ENCODE measurements around the gene MYO1E. TPM values are rescaled to one million over a fixed set of nuclear protein-coding genes. Genes with fewer than 3 reads are reported as not detected.

MYO1E gene
- total RNA-seq, 1 donor from 2014 or later: 29.9 TPM

DNA sequence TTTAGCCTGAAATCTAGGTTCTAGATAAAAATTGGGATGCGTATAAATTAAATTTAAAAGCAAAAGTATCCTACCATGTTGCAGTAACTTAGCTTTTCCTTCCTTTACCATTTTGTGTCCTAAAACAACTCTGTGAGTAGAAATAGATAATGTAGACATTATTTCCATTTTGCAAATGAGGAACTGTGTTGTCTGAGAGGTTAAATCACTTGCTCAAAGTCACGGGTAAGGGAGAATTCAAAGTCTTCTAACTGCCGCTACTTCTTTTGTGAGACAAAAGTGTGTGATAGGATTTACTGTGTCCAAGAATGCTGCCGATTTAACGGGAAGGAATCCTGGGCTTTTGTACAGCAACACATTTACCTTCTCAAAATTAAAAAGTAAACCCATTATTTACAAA lies 40.7 kb downstream of the MYO1E start:
- no peak for ATAC-seq (ENCODE audit: poor library complexity)
- intact Hi-C loops (cut with DNase I): no loop called here
- DNase-seq: no peak

DNA sequence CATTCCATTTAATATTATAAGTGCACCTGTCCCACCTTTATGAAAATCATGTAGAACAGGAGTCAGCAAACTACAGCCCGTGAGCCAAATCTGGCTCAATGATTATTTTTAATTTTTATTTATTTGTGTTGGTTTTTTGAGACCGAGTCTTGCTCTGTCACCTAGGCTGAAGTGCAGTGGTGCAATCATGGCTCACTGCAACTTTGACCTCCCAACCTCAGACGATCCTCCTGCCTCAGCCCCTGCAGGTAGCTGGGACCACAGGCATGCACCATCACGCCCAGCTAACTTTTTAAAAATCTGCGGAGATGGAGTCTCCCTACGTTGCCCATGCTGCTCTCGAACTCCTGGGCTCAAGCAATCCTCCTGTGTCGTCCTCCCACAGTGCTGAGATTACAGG lies 42.0 kb downstream of the MYO1E start:
- DNase-seq (no peak), ATAC-seq (ENCODE audit: poor library complexity) (no peak)
- intact Hi-C loops (cut with DNase I): no loop called here

- ATAC-seq (ENCODE audit: poor library complexity): no peak
- intact Hi-C loops (cut with DNase I): no loop called here
- no peak for DNase-seq
These were observed 42.9 kb downstream of the MYO1E start for GRCh38 chr15:59329570-59330350.

DNA sequence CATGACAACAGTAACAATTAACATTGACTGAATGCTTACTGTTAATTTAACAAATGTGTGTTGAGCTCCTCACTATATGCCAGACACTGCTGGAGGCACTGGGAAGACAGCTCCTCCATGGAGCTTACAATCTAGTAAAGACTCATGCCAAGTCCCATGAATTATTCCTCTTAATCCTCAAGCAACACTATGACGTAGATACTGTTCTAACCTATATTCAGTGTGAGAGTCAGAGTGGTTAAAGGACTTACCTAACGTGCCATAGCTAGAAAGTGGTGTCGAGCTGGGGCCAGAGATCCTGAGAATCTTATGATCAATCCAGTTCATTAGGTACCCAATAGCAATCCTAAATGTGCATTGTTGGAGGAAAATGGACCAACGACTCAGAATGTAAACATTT lies 43.6 kb downstream of the MYO1E start:
- DNase-seq (no peak), ATAC-seq (ENCODE audit: poor library complexity) (no peak)
- intact Hi-C loops (cut with DNase I): no loop called here

DNA sequence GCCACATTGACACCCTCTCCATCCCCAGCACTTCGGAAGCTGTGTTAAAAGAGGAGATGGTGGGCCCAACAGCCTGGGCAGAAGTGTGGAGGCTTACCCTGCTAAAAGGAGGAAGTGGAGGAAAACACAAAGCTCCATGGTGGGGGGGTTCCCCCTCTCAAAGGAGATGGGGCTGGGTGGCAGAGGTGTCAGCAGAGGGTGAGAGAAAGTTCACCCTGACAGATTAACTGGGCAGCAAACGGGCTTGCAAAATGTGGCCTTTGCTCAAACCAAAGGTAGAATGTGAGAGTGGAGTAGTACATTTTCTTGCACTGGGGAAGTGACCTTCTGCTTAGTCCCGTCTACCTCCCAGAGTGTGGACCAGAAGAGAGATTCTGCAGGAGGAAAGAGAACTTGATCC lies 44.7 kb downstream of the MYO1E start:
- intact Hi-C loops (cut with DNase I): no loop called here
- no peak for ATAC-seq (ENCODE audit: poor library complexity)
- no peak for DNase-seq

GRCh38 chr15:59326856-59327255 lies 45.8 kb downstream of the MYO1E start:
- no peak for ATAC-seq (ENCODE audit: poor library complexity)
- no peak for DNase-seq
- intact Hi-C loops (cut with DNase I): no loop called here

DNA sequence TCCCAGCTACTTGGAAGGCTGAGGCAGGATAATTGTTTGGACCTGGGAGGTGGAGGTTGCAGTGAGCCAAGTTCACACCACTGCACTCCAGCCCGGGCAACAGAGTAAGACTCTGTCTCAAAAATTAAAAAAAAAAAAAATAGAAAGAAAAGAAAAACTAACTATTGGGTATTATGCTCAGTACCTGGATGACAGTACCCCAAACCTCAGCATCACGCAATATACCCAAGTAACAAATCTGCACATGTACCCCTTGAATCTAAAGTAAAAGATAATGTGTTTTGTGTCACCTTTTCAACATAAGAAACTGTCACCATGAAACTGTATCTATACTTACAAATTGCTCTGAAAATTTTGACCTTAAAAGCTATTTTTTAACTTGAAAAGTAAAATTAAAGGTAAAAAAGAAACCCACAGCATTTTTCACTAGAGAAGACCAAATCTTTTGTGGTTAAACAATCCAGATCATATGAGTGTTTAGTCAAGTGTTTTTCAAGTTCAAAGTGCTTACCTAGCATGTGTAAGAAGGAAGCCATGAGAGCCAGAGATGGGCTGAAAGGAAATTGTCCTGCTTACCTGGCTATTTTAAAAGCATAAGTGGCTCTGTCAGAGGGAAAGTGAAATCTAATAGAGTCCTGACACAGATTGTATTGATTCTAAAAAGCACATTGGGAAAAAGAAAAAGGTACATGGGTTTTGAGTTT lies 50.5 kb downstream of the MYO1E start:
- DNase-seq: no peak
- intact Hi-C loops (cut with DNase I): no loop called here
- ATAC-seq (ENCODE audit: poor library complexity): no peak

GRCh38 chr15:59321000-59321689 lies 51.5 kb downstream of the MYO1E start:
- intact Hi-C loops (cut with DNase I): no loop called here
- DNase-seq: no peak
- ATAC-seq (ENCODE audit: poor library complexity): no peak

DNA sequence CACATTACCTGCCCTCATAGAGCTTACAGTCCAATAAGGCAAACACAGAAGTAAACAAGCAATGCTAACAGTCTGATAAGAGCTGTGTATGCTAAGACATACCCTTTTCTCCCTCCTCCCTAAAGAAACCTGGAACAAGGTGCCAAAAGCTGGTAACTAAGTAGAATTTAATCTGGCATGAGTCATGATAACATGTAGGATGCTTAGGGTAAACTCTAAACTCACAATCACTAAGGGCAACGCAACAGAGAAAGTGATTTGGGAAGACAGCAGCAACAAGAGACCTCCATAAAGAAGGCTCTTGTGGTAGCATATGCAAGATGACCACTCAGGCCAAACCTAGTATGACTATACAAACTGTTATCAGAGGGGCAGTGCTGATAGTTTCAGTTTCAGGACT lies 55.5 kb downstream of the MYO1E start:
- ATAC-seq (ENCODE audit: poor library complexity) (no peak), DNase-seq (no peak)
- intact Hi-C loops (cut with DNase I): no loop called here

- intact Hi-C loops (cut with DNase I): no loop called here
- ATAC-seq (ENCODE audit: poor library complexity) (peak; percentile 65), DNase-seq (no peak)
These were observed 56.7 kb downstream of the MYO1E start for GRCh38 chr15:59315914-59316451.

DNA sequence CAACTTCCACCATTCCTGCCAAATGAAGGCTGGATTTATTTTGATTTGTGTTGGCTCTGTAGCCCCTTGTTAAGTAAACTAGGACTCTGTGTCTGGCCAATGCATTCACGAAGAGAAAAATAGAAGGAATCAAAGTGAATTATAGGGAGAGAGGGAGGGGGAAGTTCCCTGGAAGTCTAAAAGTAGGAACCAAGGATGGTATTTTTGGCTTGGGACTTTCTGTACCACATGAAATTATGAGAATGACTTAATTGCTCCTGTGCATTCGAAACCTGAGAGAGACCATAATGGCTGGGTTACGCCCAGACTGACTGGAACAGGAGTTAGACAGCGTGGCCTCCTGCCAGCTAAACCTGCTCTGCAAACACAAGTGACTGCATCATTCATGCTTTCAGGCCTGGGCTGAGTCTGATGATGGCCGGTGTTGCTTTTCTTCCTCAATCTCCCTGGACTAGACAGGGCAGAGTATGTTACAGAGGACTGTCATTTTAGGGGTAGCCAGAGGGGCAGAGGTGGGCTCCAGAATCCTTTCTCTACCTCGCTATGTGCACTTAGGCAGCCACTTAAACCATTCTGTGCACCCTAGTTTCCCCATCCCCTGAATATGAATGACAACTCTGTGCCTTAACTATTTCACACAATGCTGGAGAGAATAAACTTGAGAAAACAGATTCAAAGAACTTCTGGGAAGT lies 58.9 kb downstream of the MYO1E start:
- DNase-seq: peak; percentile 78
- peak; percentile 81 for ATAC-seq (ENCODE audit: poor library complexity)
- intact Hi-C loops (cut with DNase I): no loop called here

DNA sequence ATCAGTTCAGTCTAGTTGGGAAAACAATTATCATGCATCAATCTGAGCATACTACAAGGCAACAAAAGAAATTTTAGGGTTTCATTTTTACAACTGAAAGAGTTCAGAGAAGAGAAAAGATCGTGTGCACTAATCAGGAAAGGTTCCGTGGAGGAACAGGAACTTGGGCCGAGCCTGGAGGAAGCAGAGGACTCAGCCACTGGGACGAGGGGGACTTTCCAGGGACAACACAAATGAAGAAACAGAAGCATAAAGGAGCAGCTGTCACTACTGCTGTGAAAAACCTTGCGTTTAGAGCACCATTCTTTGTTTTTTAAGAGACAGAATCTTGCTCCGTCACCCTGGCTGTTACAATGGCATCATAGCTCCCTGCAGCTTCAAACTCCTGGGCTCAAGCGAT lies 60.5 kb downstream of the MYO1E start:
- no peak for ATAC-seq (ENCODE audit: poor library complexity)
- intact Hi-C loops (cut with DNase I): no loop called here
- DNase-seq: no peak

DNA sequence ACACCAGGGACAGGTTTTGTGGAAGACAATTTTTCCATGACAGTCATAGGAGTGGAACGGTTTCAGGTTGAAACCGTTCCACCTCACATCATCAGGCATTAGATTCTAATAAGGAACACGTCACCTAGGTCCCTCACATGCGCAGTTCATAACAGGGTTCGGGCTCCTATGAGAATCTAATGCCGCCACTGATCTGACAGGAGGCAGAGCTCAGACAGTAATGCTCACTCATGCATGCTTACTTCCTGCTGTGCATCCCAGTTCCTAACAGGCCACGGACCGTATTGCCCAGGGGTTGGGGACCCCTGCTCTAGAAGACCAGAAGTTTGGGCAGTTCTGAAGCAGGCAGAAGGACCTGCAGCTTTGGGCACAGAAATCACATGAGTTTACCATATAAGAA lies 61.5 kb downstream of the MYO1E start:
- DNase-seq (no peak), ATAC-seq (ENCODE audit: poor library complexity) (no peak)
- intact Hi-C loops (cut with DNase I): no loop called here

GRCh38 chr15:59309405-59309804 lies 63.3 kb downstream of the MYO1E start:
- intact Hi-C loops (cut with DNase I): no loop called here
- DNase-seq: no peak
- ATAC-seq (ENCODE audit: poor library complexity): no peak

GRCh38 chr15:59307165-59307537 lies 65.5 kb downstream of the MYO1E start:
- intact Hi-C loops (cut with DNase I): no loop called here
- no peak for DNase-seq
- no peak for ATAC-seq (ENCODE audit: poor library complexity)

GRCh38 chr15:59306520-59307164 lies 66.0 kb downstream of the MYO1E start:
- no peak for ATAC-seq (ENCODE audit: poor library complexity)
- no peak for DNase-seq
- intact Hi-C loops (cut with DNase I): no loop called here

DNA sequence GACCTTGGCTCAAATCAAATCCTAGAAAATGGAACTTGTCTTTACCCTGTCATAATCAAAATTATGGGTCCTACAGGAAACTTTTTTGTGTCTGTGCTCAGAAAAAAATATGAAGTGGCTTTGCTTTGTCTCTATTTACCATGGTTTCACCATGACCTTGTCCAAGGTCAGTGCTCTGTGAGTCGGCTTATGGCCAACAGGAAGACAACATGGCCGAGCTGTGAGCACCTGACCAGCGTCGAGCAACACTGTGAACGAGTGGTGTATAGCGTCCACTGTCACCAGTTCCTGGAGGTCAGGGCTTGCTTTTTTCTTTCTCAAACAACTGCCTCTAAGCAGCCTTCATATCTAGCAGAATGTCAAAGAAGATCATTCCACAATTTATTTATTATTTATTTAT lies 67.9 kb downstream of the MYO1E start:
- intact Hi-C loops (cut with DNase I): no loop called here
- DNase-seq (no peak), ATAC-seq (ENCODE audit: poor library complexity) (no peak)

- DNase-seq (no peak), ATAC-seq (ENCODE audit: poor library complexity) (no peak)
- intact Hi-C loops (cut with DNase I): no loop called here
These were observed 68.5 kb downstream of the MYO1E start for GRCh38 chr15:59304034-59304795.
